GM06990 (cell line): Measurements from ENCODE around the gene FEZF1.

ENCODE experiments used
- DNase-seq: peaks from one replicate; pipeline ENCODE4 v3.0.0-alpha.2; 2011; ENCODE audit not compliant: insufficient read length; ENCODE audit errors: extremely low read depth
- H3K27me3 ChIP-seq: replicated peaks from 2 replicates; pipeline ENCODE4 v1.6.0; 2011; ENCODE audit warnings: low read length; ENCODE audit not compliant: control insufficient read depth, insufficient read depth
- H3K36me3 ChIP-seq: 2 replicates; pipeline ENCODE4 v1.5.1; 2011; ENCODE audit warnings: low read length; ENCODE audit not compliant: control insufficient read depth, insufficient read depth
- H3K4me3 ChIP-seq: replicated peaks from 2 replicates; pipeline ENCODE4 v1.5.1; 2011; ENCODE audit warnings: low read depth, mild to moderate bottlenecking, control low read depth, low read length
- TF ChIP-seq, protein P1 (sequence below): IDR thresholded peaks from 2 replicates; pipeline ENCODE4 v1.5.1; 2011; ENCODE audit warnings: low read length, control low read depth, mild to moderate bottlenecking, inconsistent platforms; ENCODE audit not compliant: insufficient read depth, poor library complexity, severe bottlenecking

Gene FEZF1

DNA sequence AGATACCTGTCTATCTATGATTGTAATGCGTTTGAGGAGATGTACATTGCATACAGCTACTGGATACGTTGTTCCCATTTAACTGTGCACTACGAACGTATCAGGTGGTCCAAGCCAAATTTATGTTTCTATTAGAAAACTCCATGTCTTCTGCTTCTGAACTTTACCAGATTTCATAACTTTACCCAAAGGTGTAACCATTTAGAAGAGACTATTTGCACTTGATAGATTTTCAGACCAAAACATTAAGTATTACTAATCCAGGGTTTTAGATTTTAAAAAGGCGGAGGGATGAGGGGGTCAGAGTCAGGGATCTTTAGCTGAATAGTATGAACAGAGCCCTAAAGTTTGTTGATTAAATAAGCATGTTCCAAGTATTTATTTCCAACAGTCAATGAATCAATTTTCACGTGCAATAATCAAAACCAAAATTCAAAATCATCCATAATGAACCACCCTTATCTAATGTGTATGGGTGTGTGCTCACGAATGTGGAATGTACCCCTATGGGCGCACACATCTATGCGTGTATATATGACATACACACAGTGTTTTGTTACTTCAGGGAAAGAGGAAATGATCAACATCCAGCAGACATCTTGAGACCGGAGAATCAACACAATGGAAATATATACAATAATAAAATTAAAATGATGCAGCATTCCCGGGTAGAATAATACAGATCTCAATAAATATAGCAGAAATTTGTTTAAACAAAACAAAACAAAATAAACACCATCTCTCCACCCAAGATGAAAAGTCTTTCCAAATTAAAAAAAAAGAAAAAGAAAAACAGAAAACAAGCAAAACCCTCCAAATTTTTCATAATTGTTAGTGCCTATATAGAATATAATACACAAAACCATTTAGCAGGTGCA lies 3.4 kb downstream of the FEZF1 start:
- TF ChIP-seq, protein P1, sequence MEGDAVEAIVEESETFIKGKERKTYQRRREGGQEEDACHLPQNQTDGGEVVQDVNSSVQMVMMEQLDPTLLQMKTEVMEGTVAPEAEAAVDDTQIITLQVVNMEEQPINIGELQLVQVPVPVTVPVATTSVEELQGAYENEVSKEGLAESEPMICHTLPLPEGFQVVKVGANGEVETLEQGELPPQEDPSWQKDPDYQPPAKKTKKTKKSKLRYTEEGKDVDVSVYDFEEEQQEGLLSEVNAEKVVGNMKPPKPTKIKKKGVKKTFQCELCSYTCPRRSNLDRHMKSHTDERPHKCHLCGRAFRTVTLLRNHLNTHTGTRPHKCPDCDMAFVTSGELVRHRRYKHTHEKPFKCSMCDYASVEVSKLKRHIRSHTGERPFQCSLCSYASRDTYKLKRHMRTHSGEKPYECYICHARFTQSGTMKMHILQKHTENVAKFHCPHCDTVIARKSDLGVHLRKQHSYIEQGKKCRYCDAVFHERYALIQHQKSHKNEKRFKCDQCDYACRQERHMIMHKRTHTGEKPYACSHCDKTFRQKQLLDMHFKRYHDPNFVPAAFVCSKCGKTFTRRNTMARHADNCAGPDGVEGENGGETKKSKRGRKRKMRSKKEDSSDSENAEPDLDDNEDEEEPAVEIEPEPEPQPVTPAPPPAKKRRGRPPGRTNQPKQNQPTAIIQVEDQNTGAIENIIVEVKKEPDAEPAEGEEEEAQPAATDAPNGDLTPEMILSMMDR, result no peak
- Histone ChIP-seq H3K27me3 (no peaks in the 10 kb centered on the region; the same call in none of the 2 replicates), H3K4me3 (no peak overlapping the region), H3K36me3 (no peaks in the 10 kb centered on the region)
- DNase-seq, result no peak

DNA sequence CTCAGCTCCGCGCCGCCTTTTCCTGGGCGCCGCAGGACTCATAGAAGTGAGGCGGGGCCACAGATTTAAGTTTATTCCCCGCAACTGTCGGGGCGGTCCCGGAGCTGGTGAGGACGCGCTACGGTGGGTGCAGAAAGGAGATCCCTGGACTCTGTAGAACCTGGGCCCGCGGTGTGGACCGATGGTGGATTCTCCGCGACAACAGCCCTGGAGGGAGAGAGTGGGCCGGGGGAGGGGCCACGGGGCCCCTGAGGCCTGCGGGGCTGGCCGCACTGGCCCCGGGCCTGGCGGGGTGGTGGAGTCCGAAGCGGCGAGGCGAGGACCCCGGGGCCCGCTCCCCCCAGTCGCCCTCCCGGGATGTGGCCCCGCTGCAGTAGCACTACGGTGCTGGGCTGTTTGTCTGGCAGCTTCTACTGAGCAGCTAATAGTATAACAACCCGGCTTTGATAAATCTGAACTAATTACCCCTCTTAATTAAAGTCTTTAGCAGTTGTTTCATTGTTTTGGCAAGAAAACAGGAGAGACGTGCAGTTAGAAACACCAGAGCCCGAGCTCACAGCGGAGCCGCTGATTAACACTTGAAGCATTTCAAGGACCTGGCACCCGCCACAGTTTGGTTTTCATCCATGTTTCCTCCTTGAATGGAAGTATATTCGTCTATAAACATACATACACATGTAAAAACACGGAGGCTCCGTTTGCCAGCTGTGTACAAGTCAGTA lies 4.2 kb downstream of the FEZF1 start:
- Histone ChIP-seq H3K4me3 (no peak overlapping the region), H3K27me3 (no peaks in the 10 kb centered on the region; the same call in none of the 2 replicates), H3K36me3 (no peaks in the 10 kb centered on the region)
- no peak for DNase-seq
- TF ChIP-seq, protein P1, result no peak

- no peak overlapping the region for H3K4me3 ChIP-seq
- no peak for DNase-seq
- TF ChIP-seq, protein P1, result no peak
- no peaks in the 10 kb centered on the region for H3K36me3 ChIP-seq
- H3K27me3 ChIP-seq, result no peaks in the 10 kb centered on the region; the same call in none of the 2 replicates
These were observed 4.8 kb downstream of the FEZF1 start for GRCh38 chr7:122299624-122300210.

- no peak for DNase-seq
- TF ChIP-seq, protein P1, result no peak
- Histone ChIP-seq H3K27me3 (no peaks in the 10 kb centered on the region; the same call in none of the 2 replicates), H3K36me3 (no peaks in the 10 kb centered on the region), H3K4me3 (no peak overlapping the region)
These were observed 5.9 kb downstream of the FEZF1 start for GRCh38 chr7:122298618-122299017.

DNA sequence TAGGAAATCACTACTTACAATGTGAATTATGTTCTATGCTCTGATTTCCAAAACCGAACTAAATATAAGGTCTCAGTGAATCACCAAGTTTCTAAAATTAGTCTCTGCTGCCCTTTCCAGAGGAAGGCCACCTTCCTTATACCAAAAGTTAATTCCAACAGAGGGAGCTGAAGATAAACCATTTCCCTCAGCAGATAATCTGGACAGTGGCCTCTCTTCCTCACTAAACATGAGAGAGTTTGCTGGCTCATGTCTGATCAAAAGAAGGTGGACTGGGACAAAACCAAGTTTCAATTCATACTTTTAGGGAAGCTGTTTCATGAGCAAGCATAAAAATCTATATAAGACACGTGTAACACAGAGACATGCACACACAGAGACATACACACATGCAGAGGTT lies 6.4 kb downstream of the FEZF1 start:
- H3K27me3 ChIP-seq, result no peaks in the 10 kb centered on the region; the same call in none of the 2 replicates
- DNase-seq, result no peak
- TF ChIP-seq, protein P1, result no peak
- H3K4me3 ChIP-seq, result no peak overlapping the region
- no peaks in the 10 kb centered on the region for H3K36me3 ChIP-seq
